Fibroblast of lung (primary cell): ENCODE data around the gene ZNF841. TPM values are rescaled to one million over a fixed set of nuclear protein-coding genes. Genes with fewer than 3 reads are reported as not detected.
A peak's percentile ranks its signal among the peaks of the same experiment; 100 is the strongest.
"Not testable (repeated sequence)": the region's sequence is repeated elsewhere in the genome, so short reads cannot be mapped to it uniquely, and the experiment has no call there.

Source experiments
- DNase-seq, 2 donors: peaks; one replicate each; pipeline versions ENCODE4 v3.0.0 to v3.0.0-alpha.2; 2010; ENCODE audit warnings: low read depth in 2 of 2
- H2AFZ ChIP-seq: 2 replicates; pipeline ENCODE4 v1.5.1; 2012; ENCODE audit warnings: low read length, control low read depth, inconsistent platforms
- H3K27ac ChIP-seq: 2 replicates; pipeline ENCODE4 v1.5.1; 2011; ENCODE audit warnings: low read length, control low read depth; ENCODE audit not compliant: insufficient read depth
- H3K27me3 ChIP-seq: 2 replicates; pipeline ENCODE4 v1.5.1; 2011; ENCODE audit warnings: mild to moderate bottlenecking, low read length; ENCODE audit not compliant: control insufficient read depth, insufficient read depth
- H3K36me3 ChIP-seq: 2 replicates; pipeline ENCODE4 v1.5.1; 2011; ENCODE audit warnings: low read length; ENCODE audit not compliant: control insufficient read depth, insufficient read depth
- H3K4me1 ChIP-seq: 2 replicates; pipeline ENCODE4 v1.5.1; 2011; ENCODE audit warnings: low read length; ENCODE audit not compliant: control insufficient read depth, insufficient read depth; ENCODE audit errors: extremely low read depth
- H3K4me2 ChIP-seq: 2 replicates; pipeline ENCODE4 v1.5.1; 2011; ENCODE audit warnings: low read length, control low read depth; ENCODE audit not compliant: insufficient read depth; ENCODE audit errors: extremely low read depth
- H3K4me3 ChIP-seq, 4 experiments: fragments of 200-600 bp in 1 of 4; sonication (generic) in 1 of 4; replicated peaks in 1 of 4; 2 replicates each; pipeline ENCODE4 v1.5.1; 2011 to 2016; ENCODE audit warnings: low read length in 4 of 4, low read depth in 3 of 4, mild to moderate bottlenecking in 3 of 4, control low read depth in 2 of 4, inconsistent platforms in 1 of 4, mixed read lengths in 1 of 4; ENCODE audit not compliant: insufficient read depth in 1 of 4; ENCODE audit errors: control extremely low read depth in 1 of 4
- H3K79me2 ChIP-seq: 2 replicates; pipeline ENCODE4 v1.5.1; 2012; ENCODE audit warnings: mild to moderate bottlenecking, low read length, inconsistent platforms; ENCODE audit not compliant: control insufficient read depth, insufficient read depth
- H3K9ac ChIP-seq: 2 replicates; pipeline ENCODE4 v1.5.1; 2011; ENCODE audit warnings: mild to moderate bottlenecking, low read length, control low read depth; ENCODE audit not compliant: insufficient read depth
- H3K9me3 ChIP-seq: 2 replicates; pipeline ENCODE4 v1.5.1; 2012; ENCODE audit warnings: low read depth, low read length; ENCODE audit not compliant: control insufficient read depth, insufficient read depth
- H4K20me1 ChIP-seq: 2 replicates; pipeline ENCODE4 v1.5.1; 2011; ENCODE audit warnings: low read length; ENCODE audit not compliant: control insufficient read depth, insufficient read depth; ENCODE audit errors: extremely low read depth
- EZH2 ChIP-seq: IDR thresholded peaks from 2 replicates; pipeline ENCODE4 v1.5.1; 2012; ENCODE audit warnings: low read length, control low read depth, mild to moderate bottlenecking; ENCODE audit errors: missing control alignments
- polyA plus RNA-seq, 2 donors: library from polyadenylated mRNA; depleted of rRNA in 1 of 2; stranded (reverse) in 1 of 2; unstranded in 1 of 2; fragments of >200 nt; gene quantifications; 2 replicates each; pipeline ENCODE4 v1.2.1, GENCODE V29; 2011 to 2012; ENCODE audit warnings: missing spikeins in 1 of 2
- total RNA-seq: library from RNA; depleted of rRNA; stranded (reverse); fragments of >200 nt; gene quantifications from 2 replicates; pipeline ENCODE4 v1.2.1, GENCODE V29; 2014
- TF ChIP-seq, protein P1 (sequence below), 2 donors: IDR thresholded peaks in 1 of 2; conservative IDR thresholded peaks in 1 of 2; 1 replicate in 1 of 2; 2 replicates in 1 of 2; pipeline ENCODE4 v1.5.1; 2011 to 2012; ENCODE audit warnings: low read length in 2 of 2, control low read depth in 1 of 2, inconsistent platforms in 1 of 2, low read depth in 1 of 2, mild to moderate bottlenecking in 1 of 2

ZNF841 gene
- total and polyA plus RNA-seq, 2 donors (not counting 1 experiment from before 2014, with no cell fraction given), result 9.8 to 27.4 TPM

DNA sequence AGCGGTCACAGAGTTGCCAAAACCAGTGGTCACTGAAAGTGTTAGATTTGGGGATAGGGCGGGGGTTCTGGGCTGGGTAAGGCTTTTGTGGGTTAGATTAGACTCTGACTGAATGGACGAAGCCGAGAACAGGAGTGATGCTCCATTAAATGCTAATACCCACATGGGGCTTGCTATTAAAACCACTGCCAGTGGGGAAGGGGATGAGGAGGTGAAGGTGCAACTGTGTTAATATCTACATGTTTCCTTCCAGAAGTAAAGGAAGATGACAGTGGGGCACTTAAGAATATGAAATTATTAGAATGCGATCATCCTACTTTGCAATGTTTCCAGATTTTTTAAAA is 66.8 kb downstream of the ZNF841 start:
- no peak for TF ChIP-seq EZH2
- TF ChIP-seq, protein P1, sequence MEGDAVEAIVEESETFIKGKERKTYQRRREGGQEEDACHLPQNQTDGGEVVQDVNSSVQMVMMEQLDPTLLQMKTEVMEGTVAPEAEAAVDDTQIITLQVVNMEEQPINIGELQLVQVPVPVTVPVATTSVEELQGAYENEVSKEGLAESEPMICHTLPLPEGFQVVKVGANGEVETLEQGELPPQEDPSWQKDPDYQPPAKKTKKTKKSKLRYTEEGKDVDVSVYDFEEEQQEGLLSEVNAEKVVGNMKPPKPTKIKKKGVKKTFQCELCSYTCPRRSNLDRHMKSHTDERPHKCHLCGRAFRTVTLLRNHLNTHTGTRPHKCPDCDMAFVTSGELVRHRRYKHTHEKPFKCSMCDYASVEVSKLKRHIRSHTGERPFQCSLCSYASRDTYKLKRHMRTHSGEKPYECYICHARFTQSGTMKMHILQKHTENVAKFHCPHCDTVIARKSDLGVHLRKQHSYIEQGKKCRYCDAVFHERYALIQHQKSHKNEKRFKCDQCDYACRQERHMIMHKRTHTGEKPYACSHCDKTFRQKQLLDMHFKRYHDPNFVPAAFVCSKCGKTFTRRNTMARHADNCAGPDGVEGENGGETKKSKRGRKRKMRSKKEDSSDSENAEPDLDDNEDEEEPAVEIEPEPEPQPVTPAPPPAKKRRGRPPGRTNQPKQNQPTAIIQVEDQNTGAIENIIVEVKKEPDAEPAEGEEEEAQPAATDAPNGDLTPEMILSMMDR (conservative IDR thresholded peaks at IDR 0.05 in 1 of 2, IDR thresholded peaks at IDR 0.05 in 1 of 2; ENCODE audit: low read depth in 1 of 2, low read length in 2 of 2), result no peak

DNA sequence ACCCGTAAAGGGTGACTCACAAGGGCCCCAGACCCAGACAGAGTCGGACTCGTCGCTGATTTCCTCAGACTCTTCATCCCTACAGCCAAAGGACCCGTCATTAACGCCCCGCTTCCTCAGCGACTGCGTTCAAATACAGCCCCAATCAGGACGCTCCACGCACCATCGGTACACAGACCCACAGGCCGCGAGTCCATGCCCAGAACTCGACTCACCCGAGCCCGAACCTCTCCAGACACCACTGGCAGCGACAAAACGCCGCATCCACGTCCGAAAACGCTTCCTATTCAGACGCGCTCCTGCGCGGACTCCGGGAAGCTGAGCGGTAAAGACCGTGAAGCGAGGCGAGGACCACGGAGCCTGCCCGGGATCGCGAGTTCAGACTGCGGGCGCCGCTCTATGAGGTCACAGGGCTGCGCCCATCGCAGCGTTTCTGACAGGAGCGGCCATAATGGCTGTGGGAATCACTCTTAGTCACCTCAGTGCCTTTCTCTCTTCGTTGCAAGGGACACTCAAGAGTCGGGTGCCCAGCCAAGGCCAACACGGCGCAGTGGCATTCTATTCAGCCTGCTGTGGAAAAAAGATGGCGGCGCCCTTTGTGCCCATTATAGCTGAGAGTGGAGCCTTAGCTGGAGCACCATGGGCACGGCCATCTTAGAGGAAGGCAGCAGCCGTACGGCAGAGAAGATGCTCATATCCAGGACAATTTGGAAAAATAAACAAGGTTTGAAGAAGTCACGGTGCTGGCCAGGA is 67.4 kb downstream of the ZNF841 start, which contains the start of gene ZNF614:
TSS of gene ZNF614 (minus strand) at position 353 of the 753 bp plus-strand sequence. CDS start 2,634 bp downstream, outside the sequence.
- DNase-seq, result peak; percentile 88 to 90
- TF ChIP-seq, protein P1 (conservative IDR thresholded peaks at IDR 0.05 in 1 of 2, IDR thresholded peaks at IDR 0.05 in 1 of 2; ENCODE audit: low read depth in 1 of 2, low read length in 2 of 2), result no peak
- TF ChIP-seq EZH2, result no peak

More for the DNA sequence above, 66.8 kb downstream of the ZNF841 start:
- Histone ChIP-seq H3K4me3 (peak overlapping the region; percentile 58 to 99 (median 79)), H3K27ac (peak overlapping the region; percentile 94), H3K4me2 (peak overlapping the region; percentile 81), H2AFZ (peak overlapping the region; percentile 73), H3K9ac (peak overlapping the region; percentile 96), H3K4me1 (peaks cover 3% of the 10 kb centered on the region), H3K79me2 (peaks cover 6% of the 10 kb centered on the region), H3K36me3 (peaks cover 8% of the 10 kb centered on the region), H3K9me3 (peaks cover 2% of the 10 kb centered on the region), H3K27me3 (no peaks in the 10 kb centered on the region), H4K20me1 (no peaks in the 10 kb centered on the region)
- no peak for DNase-seq

DNA sequence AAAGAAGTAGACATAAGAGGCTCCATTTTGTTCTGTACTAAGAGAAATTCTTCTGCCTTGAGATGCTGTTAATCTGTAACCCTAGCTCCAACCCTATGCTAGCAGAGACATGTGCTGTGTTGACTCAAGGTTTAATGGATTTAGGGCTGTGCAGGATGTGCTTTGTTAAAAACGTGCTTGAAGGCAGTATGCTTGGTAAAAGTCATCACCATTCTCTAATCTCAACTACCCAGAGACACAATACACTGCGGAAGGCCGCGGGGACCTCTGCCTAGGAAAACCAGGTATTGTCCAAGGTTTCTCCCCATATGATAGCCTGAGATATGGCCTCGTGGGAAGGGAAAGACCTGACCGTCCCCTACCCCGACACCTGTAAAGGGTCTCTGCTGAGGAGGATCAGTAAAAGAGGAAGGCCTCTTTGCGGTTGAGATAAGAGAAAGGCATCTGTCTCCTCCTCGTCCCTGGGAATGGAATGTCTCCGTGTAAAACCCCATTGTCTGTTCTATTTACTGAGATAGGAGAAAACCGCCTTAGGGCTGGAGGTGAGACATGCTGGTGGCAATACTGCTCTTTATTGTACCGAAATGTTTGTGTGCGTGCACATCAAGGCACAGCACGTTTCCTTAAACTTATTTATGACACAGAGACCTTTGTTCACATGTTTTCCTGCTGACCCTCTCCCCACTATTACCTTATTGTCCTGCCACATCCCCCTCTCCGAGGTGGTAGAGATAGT is 69.1 kb downstream of the ZNF841 start:
- H3K36me3 ChIP-seq, result peaks cover 11% of the 10 kb centered on the region
- not testable (repeated sequence) for H3K27me3 ChIP-seq, H3K27ac ChIP-seq, H3K4me2 ChIP-seq, H3K4me3 ChIP-seq, H3K9me3 ChIP-seq, H3K9ac ChIP-seq, H3K4me1 ChIP-seq, H4K20me1 ChIP-seq, H2AFZ ChIP-seq, H3K79me2 ChIP-seq, DNase-seq

More for the DNA sequence above, 67.4 kb downstream of the ZNF841 start, which contains the start of gene ZNF614:
- H4K20me1 ChIP-seq, result no peaks in the 10 kb centered on the region
- H3K9ac ChIP-seq, result peak within 1 kb of the TSS; percentile 96
- H3K27ac ChIP-seq, result peak within 1 kb of the TSS; percentile 94
- H3K9me3 ChIP-seq, result peaks cover 2% of the 10 kb centered on the region
- peak within 1 kb of the TSS; percentile 58 to 99 (median 79) for H3K4me3 ChIP-seq
- H3K4me2 ChIP-seq, result peak within 1 kb of the TSS; percentile 91
- H3K36me3 ChIP-seq, result peaks cover 10% of the 10 kb centered on the region
- H3K79me2 ChIP-seq, result peaks cover 6% of the 10 kb centered on the region
- H3K27me3 ChIP-seq, result no peaks in the 10 kb centered on the region
- H3K4me1 ChIP-seq, result peaks cover 3% of the 10 kb centered on the region
- peak within 1 kb of the TSS; percentile 73 for H2AFZ ChIP-seq

DNA sequence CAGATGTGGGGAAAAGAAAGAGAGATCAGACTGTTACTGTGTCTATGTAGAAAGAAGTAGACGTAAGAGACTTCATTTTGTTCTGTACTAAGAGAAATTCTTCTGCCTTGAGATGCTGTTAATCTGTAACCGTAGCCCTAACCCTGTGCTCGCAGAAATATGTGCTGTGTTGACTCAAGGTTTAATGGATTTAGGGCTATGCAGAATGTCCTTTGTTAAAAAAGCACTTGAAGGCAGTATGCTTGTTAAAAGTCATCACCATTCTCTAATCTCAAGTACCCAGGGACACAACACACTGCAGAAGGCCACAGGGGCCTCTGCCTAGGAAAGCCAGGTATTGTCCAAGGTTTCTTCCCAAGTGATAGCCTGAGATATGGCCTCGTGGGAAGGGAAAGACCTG is 71.1 kb downstream of the ZNF841 start:
- not testable (repeated sequence) for H4K20me1 ChIP-seq, H3K9me3 ChIP-seq, H2AFZ ChIP-seq, H3K79me2 ChIP-seq, H3K4me1 ChIP-seq, H3K27me3 ChIP-seq, H3K27ac ChIP-seq, H3K4me3 ChIP-seq, H3K9ac ChIP-seq, DNase-seq, H3K4me2 ChIP-seq
- peaks cover 13% of the 10 kb centered on the region for H3K36me3 ChIP-seq
